Mesenteric fat pad (tissue), 1 donor: ENCODE data around the gene RHOF. TPM values are rescaled to one million over a fixed set of nuclear protein-coding genes. Genes with fewer than 3 reads are reported as not detected.
"Not testable (repeated sequence)": the region's sequence is repeated elsewhere in the genome, so short reads cannot be mapped to it uniquely, and the experiment has no call there.

Source experiments
- DNase-seq: peaks from one replicate; pipeline ENCODE4 v3.0.0-alpha.2; 2020; ENCODE audit warnings: low spot score
- total RNA-seq: library from RNA; stranded (reverse); fragmentation: NEBNext Ultra II Directional; extraction: Animal tissue kit (Norgen Biotek cat#: 25700); gene quantifications from one replicate; pipeline ENCODE4 v1.2.1, GENCODE V29; 2021
- donor health status: DM: yes; HTN: yes; CAD: no.

RHOF gene
- total RNA-seq, 1 donor from 2014 or later, result 6.1 TPM

GRCh38 chr12:121793838-121794533 lies 498 bp upstream of the RHOF start:
- DNase-seq, result peak; percentile 97

DNA sequence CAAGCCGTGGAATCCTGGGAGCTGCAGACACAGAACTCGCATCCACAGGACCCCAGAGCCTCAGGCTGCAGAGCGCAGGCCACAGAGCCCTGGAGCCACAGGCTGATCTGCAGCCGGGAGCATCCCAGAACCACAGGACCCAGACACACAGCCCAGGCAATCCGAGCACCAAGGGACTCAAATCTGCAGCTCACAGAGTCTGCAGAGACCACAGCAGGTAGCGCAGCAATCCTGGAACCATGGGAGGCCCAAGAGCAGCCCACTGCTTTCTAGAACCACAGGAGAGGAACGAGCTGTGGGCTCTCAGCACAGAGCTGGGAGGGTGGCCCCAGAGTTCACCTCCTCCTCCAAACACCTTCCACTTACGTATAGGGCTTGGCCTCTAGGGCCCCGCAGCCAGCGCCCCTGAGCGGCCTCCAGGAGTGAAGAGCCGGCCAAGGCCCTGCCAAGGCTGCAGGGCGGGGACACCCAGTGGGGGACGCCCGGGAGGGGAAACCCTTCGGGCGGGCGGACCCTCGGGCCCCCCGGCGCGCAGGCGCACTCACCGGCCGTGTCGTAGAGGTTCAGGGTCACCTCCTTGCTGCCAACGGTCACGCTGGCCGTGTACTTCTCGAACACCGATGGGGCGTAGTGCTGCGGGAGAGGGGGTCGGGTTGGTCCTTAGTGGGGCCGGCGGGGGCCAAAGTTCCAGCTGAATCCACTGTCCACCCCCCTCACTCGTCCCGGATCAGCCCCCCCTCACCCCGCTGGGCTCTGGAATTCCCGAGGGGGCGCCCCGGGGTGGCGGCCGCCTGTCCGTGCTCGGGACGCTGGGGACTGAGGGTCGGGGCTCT lies 665 bp downstream of the RHOF start:
- no peak for DNase-seq

DNA sequence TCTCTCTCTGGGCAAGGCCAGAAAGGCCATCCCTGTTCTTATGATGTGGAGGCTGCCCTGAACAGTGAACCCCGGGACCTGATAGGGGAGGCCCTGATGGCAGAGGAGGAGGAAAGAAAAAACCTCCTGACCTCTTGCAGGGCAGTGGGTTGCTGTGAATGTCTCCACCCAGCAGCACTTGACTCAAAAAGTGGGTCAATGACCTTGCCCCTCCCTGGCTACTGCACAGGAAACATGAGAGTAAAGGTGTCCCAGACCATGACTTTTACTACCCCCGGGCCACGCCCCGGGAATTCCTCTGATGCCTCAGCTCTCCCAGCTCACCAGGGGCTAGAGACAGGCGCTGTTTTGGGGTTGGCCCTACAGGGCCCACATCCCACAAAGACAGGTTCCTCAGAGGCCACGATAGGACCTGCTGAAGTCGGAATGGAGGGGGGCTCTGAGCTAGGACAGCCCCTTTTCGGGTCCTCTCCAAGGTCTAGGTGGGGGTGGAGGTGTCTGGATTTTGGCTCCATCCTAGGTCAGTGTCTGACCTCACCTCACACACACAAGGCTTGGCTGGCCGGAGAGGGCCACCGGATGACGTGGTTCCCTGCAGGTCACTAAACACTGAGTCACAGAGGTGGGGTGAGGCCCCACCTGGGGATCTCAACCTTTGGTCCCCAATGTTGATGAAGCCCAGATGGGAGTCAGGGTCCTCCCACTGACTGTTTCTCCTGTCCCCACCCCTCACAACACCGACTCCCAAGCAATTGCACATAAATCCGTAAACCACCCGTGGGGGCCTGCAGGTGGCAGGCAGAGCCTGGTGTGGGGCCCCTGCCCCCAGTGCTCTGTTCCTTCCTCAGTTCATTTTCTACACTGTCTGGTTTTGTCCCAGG lies 1.6 kb downstream of the RHOF start:
- no peak for DNase-seq

- DNase-seq, result not testable (repeated sequence)
Observed at GRCh38 chr12:121790785-121791184, 2.7 kb downstream of the RHOF start.

DNA sequence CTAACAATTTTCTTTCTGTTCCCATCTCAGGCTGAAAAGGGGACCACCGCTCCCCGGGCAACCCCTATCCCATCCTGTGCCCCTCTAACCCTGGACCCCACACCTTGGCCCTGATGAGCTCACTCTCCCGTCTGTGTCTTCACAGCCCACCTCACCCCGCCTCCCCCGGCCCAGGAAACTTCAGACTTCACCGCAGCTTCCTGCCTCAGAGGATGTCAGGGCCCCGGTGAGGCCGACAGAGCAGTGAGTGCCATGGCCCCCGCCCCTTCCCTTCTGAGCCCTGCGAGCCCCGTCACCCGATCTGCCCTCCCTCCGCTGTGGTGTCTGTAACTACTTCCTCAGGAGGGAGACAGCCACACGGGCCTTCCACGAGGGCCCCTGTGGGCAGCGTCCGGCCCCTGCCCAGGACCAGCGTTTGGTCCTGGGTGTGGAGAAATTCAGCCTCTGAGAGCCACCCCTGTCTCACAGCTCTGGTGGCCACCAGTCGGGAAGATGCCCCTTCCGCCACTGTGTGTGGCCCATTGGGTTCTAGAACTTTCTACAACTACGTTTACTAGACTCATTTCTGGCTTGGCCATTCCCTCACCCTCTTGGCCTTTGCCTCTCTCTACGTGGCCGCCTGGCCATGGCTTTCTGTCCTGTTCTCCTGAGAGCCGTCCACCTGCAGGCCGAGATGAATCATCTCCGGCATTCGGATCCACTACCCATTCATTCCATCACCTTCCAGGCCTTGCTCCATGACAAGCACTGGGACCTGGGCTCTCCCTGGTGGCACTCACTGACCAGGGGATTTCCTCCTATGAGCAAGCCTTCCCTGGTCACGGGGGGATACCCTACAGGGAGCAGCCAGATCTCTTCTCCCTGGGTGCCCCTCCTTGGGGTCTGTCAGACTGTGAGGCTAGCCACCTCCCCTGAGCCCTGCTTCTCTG lies 3.4 kb downstream of the RHOF start:
- DNase-seq, result peak; percentile 91

DNA sequence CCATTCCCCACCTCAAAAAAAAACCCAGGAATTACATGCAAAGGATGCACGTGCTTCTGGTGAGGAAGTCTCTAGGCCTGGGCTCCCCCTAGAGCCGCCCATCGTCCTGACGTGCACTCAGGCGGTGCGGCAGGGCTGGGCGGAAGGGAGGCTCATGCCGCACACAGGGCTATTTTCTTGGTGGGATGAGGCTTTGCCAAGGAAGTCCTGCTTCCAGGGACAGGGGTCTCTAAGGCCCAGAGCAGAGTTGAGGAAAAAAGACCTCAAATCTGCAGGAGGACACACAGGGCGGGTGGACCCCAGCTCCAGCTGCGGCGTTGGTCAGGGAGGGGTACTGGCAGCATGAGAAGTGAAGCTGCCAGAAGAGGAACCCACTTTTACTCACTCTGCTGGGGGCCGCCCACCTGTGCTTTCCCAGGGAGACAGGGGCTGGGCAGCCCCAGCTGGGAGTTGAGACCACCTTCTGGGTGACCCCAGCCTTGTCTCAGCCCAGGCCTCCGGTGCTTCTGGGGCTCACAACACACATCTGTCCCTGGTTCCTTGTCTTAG lies 4.2 kb downstream of the RHOF start:
- no peak for DNase-seq

DNA sequence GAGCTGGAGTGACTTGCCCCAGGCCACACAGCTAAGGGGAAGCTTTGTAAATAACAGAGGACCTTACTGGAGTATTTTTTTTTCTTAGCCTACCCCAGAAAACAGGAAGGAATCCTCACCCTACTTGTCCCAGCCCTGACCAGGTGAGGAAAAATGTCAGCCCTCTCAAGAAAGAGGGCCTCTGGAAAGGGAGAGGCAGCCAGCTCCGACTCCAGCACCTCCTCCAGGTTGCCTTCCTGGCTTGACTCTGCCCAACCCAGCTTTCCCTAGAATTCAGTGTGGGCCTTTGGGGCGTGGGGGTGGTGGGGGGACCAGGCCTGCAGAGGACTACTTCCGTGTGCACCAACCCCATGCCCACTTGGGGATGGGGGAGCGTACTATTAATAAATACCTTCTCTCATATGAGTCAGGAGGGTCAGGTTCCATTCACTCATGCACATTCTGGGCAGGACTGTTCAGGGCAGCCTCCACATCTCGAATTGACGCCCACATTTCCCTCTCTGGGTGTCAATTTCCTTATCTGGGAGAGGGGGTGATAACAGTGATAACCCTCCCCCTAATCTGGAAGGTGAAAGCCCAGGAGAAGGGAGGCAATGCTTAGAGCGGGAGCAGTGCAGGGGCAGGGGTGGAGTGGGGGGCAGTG lies 5.2 kb downstream of the RHOF start:
- no peak for DNase-seq

DNA sequence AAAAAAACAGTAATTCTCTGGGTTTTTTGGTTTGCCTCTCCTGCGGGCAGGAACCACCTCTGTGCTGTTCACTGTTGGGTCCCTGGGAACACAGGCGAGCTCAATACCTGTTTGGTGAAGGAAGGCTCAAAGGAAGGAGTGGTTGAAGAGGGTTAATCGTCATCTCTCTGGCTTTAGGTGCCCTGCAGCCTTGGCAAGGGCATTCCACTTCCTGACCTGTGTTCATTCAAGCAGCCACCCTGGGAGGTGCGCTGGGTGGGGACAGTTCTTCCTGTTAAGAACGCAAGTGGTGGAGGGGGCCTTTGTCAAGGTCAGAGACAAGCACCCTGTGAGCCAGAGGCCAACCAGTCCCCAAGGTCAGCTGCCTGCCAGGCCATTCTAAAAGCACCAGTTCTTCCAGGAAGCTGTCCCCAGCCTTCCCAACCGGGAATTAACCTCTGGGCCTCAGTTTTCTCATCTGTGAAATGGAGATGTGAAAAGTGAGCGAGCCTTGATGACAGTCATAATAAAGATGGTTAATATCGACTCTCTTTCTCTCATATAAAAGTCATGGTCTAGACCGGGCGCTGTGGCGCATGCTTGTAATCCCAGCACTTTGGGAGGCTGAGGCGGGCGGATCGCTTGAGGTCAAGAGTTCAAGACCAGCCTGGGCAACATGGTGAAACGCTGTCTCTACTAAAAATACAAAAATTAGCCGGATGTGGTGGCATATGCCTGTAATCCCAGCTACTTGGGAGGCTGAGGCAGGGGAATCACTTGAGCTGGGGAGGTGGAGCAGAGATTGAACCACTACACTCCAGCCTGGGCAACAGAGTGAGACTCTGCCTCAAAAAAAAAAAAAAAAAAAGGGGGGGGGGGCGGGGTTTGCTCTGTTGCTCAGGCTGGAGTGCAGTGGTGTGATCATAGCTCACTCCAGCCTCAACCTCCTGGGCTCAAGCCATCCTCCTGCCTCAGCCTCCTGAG lies 6.1 kb downstream of the RHOF start:
- DNase-seq, result no peak

- DNase-seq, result no peak
Observed at GRCh38 chr12:121786440-121786825, 7.1 kb downstream of the RHOF start.

- no peak for DNase-seq
Observed at GRCh38 chr12:121784460-121784859, 9.0 kb downstream of the RHOF start.

- DNase-seq, result no peak
Observed at GRCh38 chr12:121783766-121784165, 9.7 kb downstream of the RHOF start.

- DNase-seq, result no peak
Observed at GRCh38 chr12:121781998-121782979, 11.2 kb downstream of the RHOF start.

DNA sequence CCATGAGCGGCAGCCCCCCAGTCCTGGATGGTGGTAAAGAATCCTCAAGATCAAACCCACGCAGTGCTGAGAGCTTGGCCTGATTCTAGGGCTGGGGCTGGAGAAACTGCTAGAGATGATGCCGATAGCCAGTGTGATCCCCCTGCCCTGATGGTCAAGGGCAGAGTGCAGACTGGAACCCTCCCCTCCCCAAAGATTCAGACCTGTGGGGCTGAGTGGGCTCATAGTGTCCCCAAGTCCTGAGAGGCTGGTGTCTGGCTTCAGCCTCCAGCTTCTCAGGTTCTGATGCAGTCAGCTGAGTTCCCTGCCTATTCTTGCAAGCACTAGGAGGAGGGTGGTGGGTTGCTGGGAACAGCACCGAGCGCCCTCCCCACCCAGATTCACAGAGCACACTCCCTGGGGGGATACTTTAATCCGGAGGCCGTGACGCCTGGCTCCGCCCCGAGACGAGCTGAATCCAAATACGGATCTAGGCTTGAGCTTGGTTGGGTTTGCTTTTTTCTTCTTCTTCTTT lies 11.9 kb downstream of the RHOF start:
- DNase-seq, result no peak

GRCh38 chr12:121780429-121780828 lies 13.1 kb downstream of the RHOF start:
- DNase-seq, result no peak

- no peak for DNase-seq
Observed at GRCh38 chr12:121779422-121779895, 14.0 kb downstream of the RHOF start.

GRCh38 chr12:121778567-121779421 lies 14.7 kb downstream of the RHOF start:
- no peak for DNase-seq
